ENCODE measurements around the gene NLRP8.

DNA sequence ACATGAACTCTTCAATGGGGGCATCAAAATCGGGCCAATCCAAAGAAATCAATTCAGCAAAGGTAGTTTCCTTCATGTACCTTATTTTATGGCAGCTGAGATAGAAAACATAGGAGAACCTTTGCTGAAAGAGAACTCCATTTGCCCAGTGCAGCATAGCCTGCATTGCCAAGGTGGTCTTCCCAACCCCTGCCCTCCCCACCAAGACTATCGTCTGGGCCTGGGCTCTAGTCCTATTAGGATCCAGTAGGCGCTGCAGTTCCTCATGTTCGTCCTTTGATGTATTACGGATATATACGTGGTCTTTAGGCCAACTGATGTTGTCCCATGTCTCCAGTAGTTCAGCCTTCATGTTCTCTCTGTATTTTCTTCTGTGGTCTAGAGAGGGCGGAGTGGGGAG, 34.7 kb upstream of the NLRP8 start:
- TF ChIP-seq, protein P1, sequence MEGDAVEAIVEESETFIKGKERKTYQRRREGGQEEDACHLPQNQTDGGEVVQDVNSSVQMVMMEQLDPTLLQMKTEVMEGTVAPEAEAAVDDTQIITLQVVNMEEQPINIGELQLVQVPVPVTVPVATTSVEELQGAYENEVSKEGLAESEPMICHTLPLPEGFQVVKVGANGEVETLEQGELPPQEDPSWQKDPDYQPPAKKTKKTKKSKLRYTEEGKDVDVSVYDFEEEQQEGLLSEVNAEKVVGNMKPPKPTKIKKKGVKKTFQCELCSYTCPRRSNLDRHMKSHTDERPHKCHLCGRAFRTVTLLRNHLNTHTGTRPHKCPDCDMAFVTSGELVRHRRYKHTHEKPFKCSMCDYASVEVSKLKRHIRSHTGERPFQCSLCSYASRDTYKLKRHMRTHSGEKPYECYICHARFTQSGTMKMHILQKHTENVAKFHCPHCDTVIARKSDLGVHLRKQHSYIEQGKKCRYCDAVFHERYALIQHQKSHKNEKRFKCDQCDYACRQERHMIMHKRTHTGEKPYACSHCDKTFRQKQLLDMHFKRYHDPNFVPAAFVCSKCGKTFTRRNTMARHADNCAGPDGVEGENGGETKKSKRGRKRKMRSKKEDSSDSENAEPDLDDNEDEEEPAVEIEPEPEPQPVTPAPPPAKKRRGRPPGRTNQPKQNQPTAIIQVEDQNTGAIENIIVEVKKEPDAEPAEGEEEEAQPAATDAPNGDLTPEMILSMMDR (IDR thresholded peaks at IDR 0.05): no peak
- TF ChIP-seq EZH2 (IDR thresholded peaks at IDR 0.05; ENCODE audit: borderline replicate concordance, insufficient read depth, low read depth, low read length, poor library complexity, severe bottlenecking): no peak
